K562 (cell line): ENCODE measurements around the gene FILIP1. TPM values are rescaled to one million over a fixed set of nuclear protein-coding genes. Genes with fewer than 3 reads are reported as not detected.

Experiments used
- CREBBP ChIP-seq: IDR thresholded peaks from one replicate; pipeline ENCODE4 v1.6.1; 2012; ENCODE audit warnings: low read depth, mild to moderate bottlenecking, control low read depth, inconsistent platforms, low read length
- DDX20 ChIP-seq: fragments of 450-650 bp; IDR thresholded peaks from 2 replicates; pipeline ENCODE4 v1.6.1; 2016; ENCODE audit warnings: missing genetic modification characterization, low read depth, mild to moderate bottlenecking, missing compliant biosample characterization, moderate library complexity
- FOS ChIP-seq: IDR thresholded peaks from 3 replicates; pipeline ENCODE4 v1.6.1; 2011; ENCODE audit not compliant: insufficient read length; ENCODE audit errors: extremely low read depth
- FOXP1 ChIP-seq: sonication (generic); formaldehyde crosslinking; IDR thresholded peaks from 2 replicates; pipeline ENCODE4 v1.8.0; 2022; ENCODE audit warnings: mild to moderate bottlenecking, missing genetic modification reagents
- NCOA4 ChIP-seq: fragments of 450-650 bp; IDR thresholded peaks from 2 replicates; pipeline ENCODE4 v1.6.1; 2018; ENCODE audit warnings: mild to moderate bottlenecking; ENCODE audit not compliant: partially characterized antibody
- NR1H2 ChIP-seq: sonication (generic); formaldehyde crosslinking; IDR thresholded peaks from 2 replicates; pipeline ENCODE4 v1.4.0; 2020; ENCODE audit warnings: mild to moderate bottlenecking, missing genetic modification reagents
- RAD51 ChIP-seq: fragments of 450-650 bp; IDR thresholded peaks from 2 replicates; pipeline ENCODE4 v1.7.1; 2016; ENCODE audit warnings: low read depth, mild to moderate bottlenecking, borderline replicate concordance
- ZNF143 ChIP-seq: sonication (generic); formaldehyde crosslinking; IDR thresholded peaks from 2 replicates; pipeline ENCODE4 v1.9.0; 2022; ENCODE audit warnings: mild to moderate bottlenecking, missing genetic modification reagents
- polyA plus RNA-seq, 8 experiments: library from polyadenylated mRNA; depleted of rRNA in 4 of 8; stranded (reverse) in 5 of 8; unstranded in 3 of 8; fragments of >200 nt; fragmentation: Nextera tagmentation in 2 of 8; fragmentation: Illumina TruSeq in 1 of 8; extraction: Ambion mirVana in 2 of 8; extraction: Trizol in 1 of 8; gene quantifications; 2 replicates each; pipeline versions ENCODE4 v1.2.1 to v1.2.3, GENCODE V29; 2011 to 2014; ENCODE audit warnings: inconsistent platforms in 1 of 8, missing spikeins in 1 of 8
- total RNA-seq, 7 experiments: library from RNA; depleted of rRNA in 6 of 7; stranded (reverse); fragments of >200 nt in 6 of 7; fragmentation: Illumina TruSeq in 2 of 7; extraction: Trizol in 2 of 7; gene quantifications; 2 replicates each; pipeline versions ENCODE4 v1.2.1 to v1.2.3, GENCODE V29; 2011 to 2021; ENCODE audit warnings: low replicate concordance in 1 of 7
- TF ChIP-seq, protein P1 (sequence below): fragments of 250-450 bp; sonication (Bioruptor Pico); IDR thresholded peaks from 2 replicates; pipeline ENCODE4 v1.5.0; 2021; ENCODE audit warnings: mild to moderate bottlenecking, moderate library complexity
- TF ChIP-seq, protein P2 (sequence below): IDR thresholded peaks from 3 replicates; pipeline ENCODE4 v1.6.1; 2011; ENCODE audit warnings: borderline replicate concordance, mild to moderate bottlenecking; ENCODE audit not compliant: insufficient read length, insufficient read depth
- TF ChIP-seq, protein P3 (sequence below): fragments of 450-650 bp; IDR thresholded peaks from 2 replicates; pipeline ENCODE4 v1.6.1; 2016
- TF ChIP-seq, protein P4 (sequence below), 2 experiments: fragments of 450-650 bp in 1 of 2; sonication (generic) in 1 of 2; formaldehyde crosslinking in 1 of 2; IDR thresholded peaks; 2 replicates each; pipeline versions ENCODE4 v1.7.1 to v1.9.0; 2016 to 2022; ENCODE audit warnings: inconsistent platforms in 1 of 2, mild to moderate bottlenecking in 1 of 2, missing genetic modification reagents in 1 of 2

Gene FILIP1
- total and polyA plus RNA-seq, 9 of the 15 experiments (the other 6 are each of a cell fraction or from before 2014, with no cell fraction given), result 0.03 to 0.25 (median 0.10) TPM; not detected in 1

DNA sequence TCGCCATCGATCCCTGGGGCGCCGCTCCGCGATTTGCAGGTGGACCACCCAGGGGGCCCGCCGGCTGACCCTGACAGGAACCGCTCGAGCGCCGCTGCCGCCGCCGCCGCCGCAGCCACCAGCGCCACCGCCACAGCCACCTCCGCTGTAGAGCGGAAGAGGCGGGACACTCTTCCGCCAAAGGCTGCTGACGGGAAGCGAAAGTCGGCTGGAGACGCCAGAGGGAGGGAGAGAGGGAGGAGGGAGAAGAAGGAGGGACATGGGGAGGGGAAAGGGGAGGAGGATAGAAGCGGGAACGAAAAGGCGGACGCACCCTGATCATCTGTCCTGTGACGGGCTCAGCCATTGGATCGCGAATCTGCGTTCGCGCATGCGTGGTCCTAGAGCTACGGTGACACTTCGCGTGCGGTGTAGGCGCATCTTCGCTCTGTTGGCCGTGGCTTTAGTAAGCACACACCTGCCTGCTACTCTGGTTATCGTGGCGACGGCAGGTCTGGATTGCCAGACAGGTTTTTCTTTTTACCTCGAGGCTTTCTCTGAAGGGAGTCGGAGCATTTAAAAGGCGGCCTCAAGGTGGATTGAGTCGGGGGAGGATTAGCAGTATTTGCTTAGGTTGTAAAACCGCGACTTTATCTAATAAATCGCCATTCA, 208.8 kb downstream of the FILIP1 start, which contains the start of gene TMEM30A (continued):
- TF ChIP-seq, protein P1, sequence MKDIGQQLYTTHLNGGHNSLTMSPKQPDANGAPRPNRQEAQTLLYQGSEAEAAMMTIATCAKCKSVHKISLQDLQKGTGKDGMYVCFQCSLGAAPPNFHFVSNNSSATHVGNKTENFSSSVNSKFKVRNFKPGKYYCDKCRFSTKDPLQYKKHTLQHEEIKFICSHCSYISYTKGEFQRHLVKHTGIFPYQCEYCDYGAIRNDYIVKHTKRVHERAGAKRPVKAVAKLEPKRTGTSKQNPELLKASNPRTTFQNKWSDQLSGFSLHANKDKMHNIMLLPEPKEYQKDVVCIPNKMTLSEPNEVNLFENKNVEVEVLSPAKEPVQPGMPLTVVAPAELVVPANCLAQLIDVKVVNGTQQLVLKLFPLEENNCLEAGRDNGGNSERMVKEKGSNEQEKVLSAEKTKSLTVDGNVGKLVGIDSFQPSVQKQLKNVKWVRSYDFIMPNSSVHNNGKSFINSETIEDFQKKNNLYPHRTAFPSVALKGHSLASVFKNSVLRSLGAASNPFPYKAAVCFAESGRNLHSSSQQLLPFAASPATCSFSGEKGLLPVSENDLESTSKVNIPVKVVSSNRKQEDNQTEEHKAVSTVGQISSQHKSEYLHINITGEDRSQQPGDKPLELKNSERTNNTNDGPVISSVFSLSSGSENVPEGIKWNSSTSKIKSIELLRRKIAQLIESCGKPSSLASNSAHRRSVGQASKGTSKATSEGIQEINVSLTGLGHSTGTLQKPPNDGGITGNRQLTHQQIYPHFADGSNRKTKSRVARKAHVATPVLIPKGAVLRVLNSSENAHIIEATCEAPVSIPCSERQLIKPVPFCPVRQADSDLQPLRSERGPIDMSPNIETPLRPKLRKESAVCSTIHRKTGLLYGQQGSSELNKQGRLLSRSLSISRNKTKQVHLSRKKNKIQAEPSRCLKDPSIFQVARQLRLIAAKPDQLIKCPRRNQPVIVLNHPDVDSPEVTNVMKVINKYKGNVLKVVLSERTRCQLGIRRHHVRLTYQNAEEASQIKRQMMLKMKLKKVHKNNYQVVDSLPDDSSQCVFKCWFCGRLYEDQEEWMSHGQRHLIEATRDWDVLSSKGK, result no peak
- TF ChIP-seq NR1H2 (CRISPR knock-in tag), result no peak
- TF ChIP-seq RAD51, result peak; percentile 83
- TF ChIP-seq NCOA4, result no peak
- TF ChIP-seq, protein P2, sequence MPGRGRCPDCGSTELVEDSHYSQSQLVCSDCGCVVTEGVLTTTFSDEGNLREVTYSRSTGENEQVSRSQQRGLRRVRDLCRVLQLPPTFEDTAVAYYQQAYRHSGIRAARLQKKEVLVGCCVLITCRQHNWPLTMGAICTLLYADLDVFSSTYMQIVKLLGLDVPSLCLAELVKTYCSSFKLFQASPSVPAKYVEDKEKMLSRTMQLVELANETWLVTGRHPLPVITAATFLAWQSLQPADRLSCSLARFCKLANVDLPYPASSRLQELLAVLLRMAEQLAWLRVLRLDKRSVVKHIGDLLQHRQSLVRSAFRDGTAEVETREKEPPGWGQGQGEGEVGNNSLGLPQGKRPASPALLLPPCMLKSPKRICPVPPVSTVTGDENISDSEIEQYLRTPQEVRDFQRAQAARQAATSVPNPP, result no peak
- TF ChIP-seq, protein P3, sequence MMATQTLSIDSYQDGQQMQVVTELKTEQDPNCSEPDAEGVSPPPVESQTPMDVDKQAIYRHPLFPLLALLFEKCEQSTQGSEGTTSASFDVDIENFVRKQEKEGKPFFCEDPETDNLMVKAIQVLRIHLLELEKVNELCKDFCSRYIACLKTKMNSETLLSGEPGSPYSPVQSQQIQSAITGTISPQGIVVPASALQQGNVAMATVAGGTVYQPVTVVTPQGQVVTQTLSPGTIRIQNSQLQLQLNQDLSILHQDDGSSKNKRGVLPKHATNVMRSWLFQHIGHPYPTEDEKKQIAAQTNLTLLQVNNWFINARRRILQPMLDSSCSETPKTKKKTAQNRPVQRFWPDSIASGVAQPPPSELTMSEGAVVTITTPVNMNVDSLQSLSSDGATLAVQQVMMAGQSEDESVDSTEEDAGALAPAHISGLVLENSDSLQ, result peak; percentile 91
- 0 out of 2 replicates have a peak, but pooled peaks have one; percentile 46 for TF ChIP-seq FOXP1 (CRISPR knock-in tag)
- TF ChIP-seq CREBBP, result no peak
- TF ChIP-seq ZNF143 (CRISPR knock-in tag), result no peak
- TF ChIP-seq, protein P4, sequence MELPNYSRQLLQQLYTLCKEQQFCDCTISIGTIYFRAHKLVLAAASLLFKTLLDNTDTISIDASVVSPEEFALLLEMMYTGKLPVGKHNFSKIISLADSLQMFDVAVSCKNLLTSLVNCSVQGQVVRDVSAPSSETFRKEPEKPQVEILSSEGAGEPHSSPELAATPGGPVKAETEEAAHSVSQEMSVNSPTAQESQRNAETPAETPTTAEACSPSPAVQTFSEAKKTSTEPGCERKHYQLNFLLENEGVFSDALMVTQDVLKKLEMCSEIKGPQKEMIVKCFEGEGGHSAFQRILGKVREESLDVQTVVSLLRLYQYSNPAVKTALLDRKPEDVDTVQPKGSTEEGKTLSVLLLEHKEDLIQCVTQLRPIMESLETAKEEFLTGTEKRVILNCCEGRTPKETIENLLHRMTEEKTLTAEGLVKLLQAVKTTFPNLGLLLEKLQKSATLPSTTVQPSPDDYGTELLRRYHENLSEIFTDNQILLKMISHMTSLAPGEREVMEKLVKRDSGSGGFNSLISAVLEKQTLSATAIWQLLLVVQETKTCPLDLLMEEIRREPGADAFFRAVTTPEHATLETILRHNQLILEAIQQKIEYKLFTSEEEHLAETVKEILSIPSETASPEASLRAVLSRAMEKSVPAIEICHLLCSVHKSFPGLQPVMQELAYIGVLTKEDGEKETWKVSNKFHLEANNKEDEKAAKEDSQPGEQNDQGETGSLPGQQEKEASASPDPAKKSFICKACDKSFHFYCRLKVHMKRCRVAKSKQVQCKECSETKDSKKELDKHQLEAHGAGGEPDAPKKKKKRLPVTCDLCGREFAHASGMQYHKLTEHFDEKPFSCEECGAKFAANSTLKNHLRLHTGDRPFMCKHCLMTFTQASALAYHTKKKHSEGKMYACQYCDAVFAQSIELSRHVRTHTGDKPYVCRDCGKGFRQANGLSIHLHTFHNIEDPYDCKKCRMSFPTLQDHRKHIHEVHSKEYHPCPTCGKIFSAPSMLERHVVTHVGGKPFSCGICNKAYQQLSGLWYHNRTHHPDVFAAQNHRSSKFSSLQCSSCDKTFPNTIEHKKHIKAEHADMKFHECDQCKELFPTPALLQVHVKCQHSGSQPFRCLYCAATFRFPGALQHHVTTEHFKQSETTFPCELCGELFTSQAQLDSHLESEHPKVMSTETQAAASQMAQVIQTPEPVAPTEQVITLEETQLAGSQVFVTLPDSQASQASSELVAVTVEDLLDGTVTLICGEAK (IDR thresholded peaks at IDR 0.05), result peak; percentile 97
- TF ChIP-seq, protein P4 (CRISPR knock-in tag; IDR thresholded peaks at IDR 0.05), result no peak
- TF ChIP-seq FOS, result no peak
- no peak for TF ChIP-seq DDX20 (tag)
